ENCODE measurements around the gene NCOR1.

Gene NCOR1

GRCh38 chr17:16091773-16092172 is 123.6 kb downstream of the NCOR1 start:
- Histone ChIP-seq H4K20me1 (ENCODE audit: low read depth, low read length) (no peaks in the 10 kb centered on the region), H3K27me3 (ENCODE audit: low read length) (no peaks in the 10 kb centered on the region), H3K27ac (ENCODE audit: low read depth, low read length) (no peak overlapping the region), H2AFZ (ENCODE audit: low read depth, low read length, severe bottlenecking) (no peak overlapping the region), H3K36me3 (ENCODE audit: low read length) (peaks cover 19% of the 10 kb centered on the region), H3K9me3 (ENCODE audit: insufficient read depth, low read length) (no peaks in the 10 kb centered on the region), H3K4me3 (ENCODE audit: insufficient read depth, low read length, poor library complexity, severe bottlenecking) (no peak overlapping the region), H3F3A (ENCODE audit: insufficient read depth) (no peaks in the 10 kb centered on the region), H3K9ac (ENCODE audit: low read length) (no peak overlapping the region), H3K79me2 (ENCODE audit: insufficient read depth, low read length) (no peaks in the 10 kb centered on the region), H3K9me2 (replicated peaks; ENCODE audit: insufficient read depth, low read length) (no peaks in the 10 kb centered on the region), H3K4me2 (ENCODE audit: low read depth, low read length, poor library complexity, severe bottlenecking) (no peak overlapping the region)
- TF ChIP-seq EZH2phosphoT487 (conservative IDR thresholded peaks at IDR 0.05; ENCODE audit: low read length), result no peak
- TF ChIP-seq CTCF (IDR thresholded peaks at IDR 0.05; ENCODE audit: insufficient read depth, low read length, poor library complexity, severe bottlenecking), result no peak

- peaks cover 25% of the 10 kb centered on the region for H3K36me3 ChIP-seq (ENCODE audit: low read length)
- no peaks in the 10 kb centered on the region for H3K9me2 ChIP-seq (replicated peaks; ENCODE audit: insufficient read depth, low read length)
- no peak overlapping the region for H3K9ac ChIP-seq (ENCODE audit: low read length)
- TF ChIP-seq EZH2phosphoT487 (conservative IDR thresholded peaks at IDR 0.05; ENCODE audit: low read length) (no peak), CTCF (IDR thresholded peaks at IDR 0.05; ENCODE audit: insufficient read depth, low read length, poor library complexity, severe bottlenecking) (no peak)
- H3K4me2 ChIP-seq (ENCODE audit: low read depth, low read length, poor library complexity, severe bottlenecking), result no peak overlapping the region
- no peak overlapping the region for H3K4me3 ChIP-seq (ENCODE audit: insufficient read depth, low read length, poor library complexity, severe bottlenecking)
- no peaks in the 10 kb centered on the region for H3K79me2 ChIP-seq (ENCODE audit: insufficient read depth, low read length)
- H2AFZ ChIP-seq (ENCODE audit: low read depth, low read length, severe bottlenecking), result no peak overlapping the region
- H3K27ac ChIP-seq (ENCODE audit: low read depth, low read length), result no peak overlapping the region
- no peaks in the 10 kb centered on the region for H3K27me3 ChIP-seq (ENCODE audit: low read length)
- no peaks in the 10 kb centered on the region for H4K20me1 ChIP-seq (ENCODE audit: low read depth, low read length)
- H3K9me3 ChIP-seq (ENCODE audit: insufficient read depth, low read length), result no peaks in the 10 kb centered on the region
- no peaks in the 10 kb centered on the region for H3F3A ChIP-seq (ENCODE audit: insufficient read depth)
These were observed 128.4 kb downstream of the NCOR1 start for GRCh38 chr17:16086957-16087356.

- no peaks in the 10 kb centered on the region for H3K9me3 ChIP-seq (ENCODE audit: insufficient read depth, low read length)
These were observed 130.2 kb downstream of the NCOR1 start for GRCh38 chr17:16085066-16085699.

More at GRCh38 chr17:16085066-16085699, 130.2 kb downstream of the NCOR1 start:
- H3K36me3 ChIP-seq (ENCODE audit: low read length), result peaks cover 22% of the 10 kb centered on the region
- H3K27ac ChIP-seq (ENCODE audit: low read depth, low read length), result no peak overlapping the region
- no peaks in the 10 kb centered on the region for H3K27me3 ChIP-seq (ENCODE audit: low read length)
- no peaks in the 10 kb centered on the region for H3K79me2 ChIP-seq (ENCODE audit: insufficient read depth, low read length)
- no peak overlapping the region for H3K4me3 ChIP-seq (ENCODE audit: insufficient read depth, low read length, poor library complexity, severe bottlenecking)
- no peak overlapping the region for H2AFZ ChIP-seq (ENCODE audit: low read depth, low read length, severe bottlenecking)
- H3K9me2 ChIP-seq (replicated peaks; ENCODE audit: insufficient read depth, low read length), result no peaks in the 10 kb centered on the region
- no peaks in the 10 kb centered on the region for H4K20me1 ChIP-seq (ENCODE audit: low read depth, low read length)
- H3K9ac ChIP-seq (ENCODE audit: low read length), result no peak overlapping the region
- no peak overlapping the region for H3K4me2 ChIP-seq (ENCODE audit: low read depth, low read length, poor library complexity, severe bottlenecking)
- TF ChIP-seq EZH2phosphoT487 (conservative IDR thresholded peaks at IDR 0.05; ENCODE audit: low read length) (no peak), CTCF (IDR thresholded peaks at IDR 0.05; ENCODE audit: insufficient read depth, low read length, poor library complexity, severe bottlenecking) (no peak)
- no peaks in the 10 kb centered on the region for H3F3A ChIP-seq (ENCODE audit: insufficient read depth)
